ENCODE measurements around the gene SRSF5.
"Not testable (repeated sequence)": the region's sequence is repeated elsewhere in the genome, so short reads cannot be mapped to it uniquely, and the experiment has no call there.

DNA sequence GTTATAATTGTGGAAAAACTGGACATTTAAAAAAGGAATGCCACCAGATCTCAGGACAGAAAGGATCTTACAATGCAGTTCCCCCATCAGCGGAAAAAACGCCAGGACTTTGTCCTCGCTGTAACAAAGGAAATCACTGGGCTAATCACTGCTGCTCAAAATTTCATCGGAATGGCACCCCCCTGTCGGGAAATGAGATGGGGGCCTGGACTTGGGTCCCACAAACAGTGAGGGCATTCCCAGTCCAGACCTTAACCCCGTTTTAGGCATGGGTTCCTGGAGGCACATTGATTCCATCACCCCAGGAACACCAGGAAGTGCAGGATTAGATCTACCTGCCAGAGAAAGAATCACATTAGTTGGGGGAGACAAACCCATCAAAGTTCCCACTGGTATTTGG, 46.4 kb downstream of the SRSF5 start:
- TF ChIP-seq, protein P1, sequence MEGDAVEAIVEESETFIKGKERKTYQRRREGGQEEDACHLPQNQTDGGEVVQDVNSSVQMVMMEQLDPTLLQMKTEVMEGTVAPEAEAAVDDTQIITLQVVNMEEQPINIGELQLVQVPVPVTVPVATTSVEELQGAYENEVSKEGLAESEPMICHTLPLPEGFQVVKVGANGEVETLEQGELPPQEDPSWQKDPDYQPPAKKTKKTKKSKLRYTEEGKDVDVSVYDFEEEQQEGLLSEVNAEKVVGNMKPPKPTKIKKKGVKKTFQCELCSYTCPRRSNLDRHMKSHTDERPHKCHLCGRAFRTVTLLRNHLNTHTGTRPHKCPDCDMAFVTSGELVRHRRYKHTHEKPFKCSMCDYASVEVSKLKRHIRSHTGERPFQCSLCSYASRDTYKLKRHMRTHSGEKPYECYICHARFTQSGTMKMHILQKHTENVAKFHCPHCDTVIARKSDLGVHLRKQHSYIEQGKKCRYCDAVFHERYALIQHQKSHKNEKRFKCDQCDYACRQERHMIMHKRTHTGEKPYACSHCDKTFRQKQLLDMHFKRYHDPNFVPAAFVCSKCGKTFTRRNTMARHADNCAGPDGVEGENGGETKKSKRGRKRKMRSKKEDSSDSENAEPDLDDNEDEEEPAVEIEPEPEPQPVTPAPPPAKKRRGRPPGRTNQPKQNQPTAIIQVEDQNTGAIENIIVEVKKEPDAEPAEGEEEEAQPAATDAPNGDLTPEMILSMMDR (IDR thresholded peaks at IDR 0.05), result not testable (repeated sequence)
- TF ChIP-seq POLR2A (IDR thresholded peaks at IDR 0.05), result not testable (repeated sequence)

Measured in vagina (tissue), 2 donors.